Measurements from ENCODE around the gene MUSTN1.

The MUSTN1 gene

GRCh38 chr3:52787672-52788625, 46.9 kb downstream of the MUSTN1 start:
- no peak for DNase-seq (ENCODE audit: extremely low read depth in 1 of 2, low read depth in 1 of 2)

DNA sequence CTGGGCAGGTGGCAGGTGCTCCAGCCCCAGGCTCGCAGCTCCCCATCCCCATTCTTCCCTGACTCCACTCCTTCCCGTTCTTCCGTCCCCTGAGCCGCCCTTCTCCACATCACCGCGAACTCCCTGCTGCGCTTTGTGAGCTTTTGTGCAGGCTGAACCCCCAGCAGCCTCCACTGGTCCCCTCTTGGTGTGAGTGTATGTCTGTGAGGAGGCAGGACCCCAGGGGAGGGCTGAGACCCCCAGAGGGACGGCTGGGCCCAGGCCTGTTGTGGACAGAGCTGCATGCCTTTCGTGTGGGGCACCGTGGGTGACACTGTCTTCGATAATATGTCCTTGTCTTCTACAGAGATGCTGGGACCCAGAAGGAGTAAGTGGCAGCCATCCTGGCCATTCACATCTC, 47.6 kb downstream of the MUSTN1 start:
- DNase-seq (ENCODE audit: extremely low read depth in 1 of 2, low read depth in 1 of 2): no peak

GRCh38 chr3:52786330-52787215, 48.2 kb downstream of the MUSTN1 start:
- DNase-seq (ENCODE audit: extremely low read depth in 1 of 2, low read depth in 1 of 2): no peak

DNA sequence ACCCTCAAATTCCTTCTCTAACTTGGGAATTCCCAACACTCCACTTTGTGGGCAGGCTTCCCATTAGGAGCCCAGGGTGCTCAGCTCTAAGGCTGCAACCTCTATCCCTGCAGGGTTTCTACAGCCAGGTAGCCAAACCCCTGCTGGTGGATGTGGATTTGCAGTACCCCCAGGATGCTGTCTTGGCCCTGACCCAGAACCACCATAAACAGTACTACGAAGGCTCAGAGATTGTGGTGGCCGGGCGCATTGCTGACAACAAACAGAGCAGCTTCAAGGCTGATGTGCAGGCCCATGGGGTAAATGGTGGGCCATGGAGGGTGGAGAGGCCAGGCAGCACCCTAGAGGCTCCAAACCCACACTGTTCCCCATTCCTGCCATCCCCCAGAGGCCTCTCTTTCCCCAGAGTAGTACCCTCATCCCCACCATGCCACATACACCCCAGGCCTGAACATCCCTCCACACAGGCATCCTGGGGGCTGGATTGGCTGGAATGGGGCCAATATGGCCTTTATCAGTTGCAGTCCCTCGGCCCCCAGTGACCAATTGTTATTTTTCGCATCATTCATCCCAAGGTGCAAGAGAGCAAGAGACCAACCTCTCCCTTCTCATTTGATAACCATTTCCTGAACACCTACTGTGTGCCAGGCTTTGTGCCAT, 49.8 kb downstream of the MUSTN1 start:
- DNase-seq (ENCODE audit: extremely low read depth in 1 of 2, low read depth in 1 of 2): no peak

DNA sequence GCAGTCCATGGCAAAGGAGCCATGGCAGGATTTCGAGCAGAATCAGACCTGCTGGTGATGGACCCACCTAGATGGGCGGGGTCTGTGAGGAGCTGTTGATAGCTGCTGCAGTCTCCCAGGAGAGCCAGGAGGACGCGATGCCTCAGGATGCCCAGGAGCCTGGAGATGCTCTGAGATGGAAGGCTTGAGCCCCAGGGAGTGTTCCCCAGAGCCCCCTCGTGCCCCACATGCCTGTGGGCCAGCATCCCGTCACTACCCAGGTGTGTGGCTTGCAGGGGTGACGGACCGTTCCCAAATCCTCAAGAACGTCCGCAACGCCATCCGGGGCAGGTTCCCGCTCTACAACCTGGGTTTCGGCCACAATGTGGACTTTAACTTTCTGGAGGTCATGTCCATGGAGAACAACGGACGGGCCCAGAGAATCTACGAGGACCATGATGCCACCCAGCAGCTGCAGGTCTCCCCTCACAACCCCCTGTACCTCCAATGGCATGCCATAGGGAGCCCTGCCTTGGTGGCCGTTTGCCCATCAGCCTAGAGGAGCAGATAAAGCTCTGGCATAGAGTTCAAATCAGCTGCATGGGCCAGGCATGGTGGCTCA, 50.7 kb downstream of the MUSTN1 start:
- no peak for DNase-seq (ENCODE audit: extremely low read depth in 1 of 2, low read depth in 1 of 2)

GRCh38 chr3:52783211-52783555, 51.6 kb downstream of the MUSTN1 start:
- DNase-seq (ENCODE audit: extremely low read depth in 1 of 2, low read depth in 1 of 2): no peak

Measured in stimulated activated CD8-positive, alpha-beta memory T cell treated with anti-CD3 and anti-CD28 coated beads, Interleukin-7, amount 100 ng/mL, for 48 hours (primary cell).